Measurements from ENCODE around the gene SLC4A5.

- TF ChIP-seq MAX (IDR thresholded peaks at IDR 0.05; ENCODE audit: low read depth) = no peak
- no peak for TF ChIP-seq CTCF (IDR thresholded peaks at IDR 0.05)
- no peak for TF ChIP-seq MXI1 (IDR thresholded peaks at IDR 0.05; ENCODE audit: low read depth, low read length)
- TF ChIP-seq ELF1 (IDR thresholded peaks at IDR 0.05) = no peak
- TF ChIP-seq CHD2 (IDR thresholded peaks at IDR 0.05; ENCODE audit: low read length, partially characterized antibody) = no peak
Measured at GRCh38 chr2:74347303-74347702, 4.1 kb upstream of the SLC4A5 start.
